NCI-H82 treated with DMSO at 0.1 percent for 48 hours (cell line): ENCODE results near the gene F7.
"Not testable (repeated sequence)": the region's sequence is repeated elsewhere in the genome, so short reads cannot be mapped to it uniquely, and the experiment has no call there.

ENCODE experiments used
- DNase-seq: peaks from one replicate; lab custom pipeline; 2025; ENCODE audit not compliant: unreplicated experiment; lab: John Stamatoyannopoulos, UW

Gene F7

DNA sequence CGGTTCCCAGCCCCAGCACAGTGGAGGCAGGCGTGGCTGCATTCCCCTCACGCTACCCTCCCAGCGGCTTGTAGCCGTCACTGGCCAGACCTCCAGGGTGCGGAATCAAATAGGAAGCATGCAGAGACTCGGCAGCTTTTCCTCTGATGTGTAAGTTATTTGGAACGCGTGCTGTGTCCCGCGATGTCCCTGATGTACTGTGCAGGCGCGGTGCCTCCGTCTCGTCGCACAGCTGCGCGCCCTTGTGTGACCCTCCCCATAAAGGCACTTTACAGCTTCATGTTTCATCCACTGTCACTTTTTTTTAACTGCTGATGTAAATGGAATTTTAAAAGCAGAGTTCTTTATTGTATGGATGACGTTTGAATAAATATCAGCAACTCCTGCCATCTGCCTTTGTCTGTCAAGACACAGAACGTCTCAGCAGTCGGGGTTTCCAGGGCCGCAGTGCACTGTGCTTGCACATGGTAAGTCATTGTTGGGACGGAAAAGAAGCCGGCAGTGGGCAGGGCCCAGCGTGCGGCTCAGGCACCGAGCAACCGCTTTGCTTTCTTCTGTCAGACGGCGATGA is 7.3 kb upstream of the F7 start:
- DNase-seq = no peak

DNA sequence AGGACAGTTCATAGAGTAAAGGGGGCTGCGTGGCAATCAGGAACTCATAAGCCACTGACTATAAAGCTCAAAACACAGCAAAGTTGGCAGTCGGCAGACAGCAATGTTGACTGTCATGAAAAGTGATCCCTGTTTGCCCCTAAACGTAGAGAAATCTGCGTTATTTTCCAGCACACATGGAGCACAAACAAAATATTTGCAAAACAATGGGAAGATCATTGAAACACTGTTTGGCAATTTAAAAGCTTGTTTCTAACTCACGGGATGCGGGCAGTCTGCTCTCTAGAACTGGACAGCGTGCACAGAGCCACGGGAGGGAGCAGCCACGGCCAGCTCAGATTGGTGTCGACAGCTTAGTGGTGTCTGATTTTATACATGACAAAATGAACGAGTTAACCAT is 6.4 kb upstream of the F7 start:
- DNase-seq = no peak

DNA sequence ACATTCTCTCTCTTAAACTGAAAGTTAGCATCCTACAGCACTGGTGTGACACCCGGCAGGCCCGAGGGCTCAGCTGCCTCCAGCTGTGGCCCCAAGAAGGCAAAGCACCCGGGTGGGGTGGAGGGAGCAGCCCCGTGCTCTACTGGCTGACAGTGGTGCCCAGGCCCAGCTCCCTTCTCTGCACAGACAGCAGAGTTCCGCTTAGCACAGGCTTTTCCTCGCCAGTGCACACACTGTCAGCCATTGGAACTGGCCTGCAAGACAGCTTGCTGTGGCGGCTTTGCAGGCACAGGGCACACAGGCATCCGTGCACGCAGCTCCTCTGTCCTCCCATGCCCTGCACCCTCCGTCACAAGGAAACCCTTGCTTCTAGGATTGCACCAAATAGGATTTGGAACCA is 3.3 kb upstream of the F7 start:
- not testable (repeated sequence) for DNase-seq

DNA sequence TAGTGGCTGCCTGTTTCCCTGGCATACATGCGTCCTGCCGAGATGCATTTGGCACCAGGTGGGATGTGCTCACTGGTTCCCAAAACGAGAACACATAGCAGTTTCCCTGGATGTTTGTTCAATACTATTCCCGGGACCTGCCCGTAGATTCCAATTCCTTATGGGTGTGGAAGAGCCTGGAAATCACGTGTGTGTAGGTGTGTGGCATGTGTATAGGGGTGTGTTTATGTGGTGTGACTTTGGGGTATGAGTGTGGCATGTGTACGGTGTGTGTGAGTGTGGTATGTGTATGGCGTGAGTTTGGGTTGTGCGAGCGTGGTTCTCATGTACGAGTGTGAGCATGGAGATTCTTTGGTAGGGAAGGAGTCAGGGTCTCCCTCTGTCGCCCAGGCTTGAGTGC is 2.9 kb upstream of the F7 start:
- DNase-seq = no peak

DNA sequence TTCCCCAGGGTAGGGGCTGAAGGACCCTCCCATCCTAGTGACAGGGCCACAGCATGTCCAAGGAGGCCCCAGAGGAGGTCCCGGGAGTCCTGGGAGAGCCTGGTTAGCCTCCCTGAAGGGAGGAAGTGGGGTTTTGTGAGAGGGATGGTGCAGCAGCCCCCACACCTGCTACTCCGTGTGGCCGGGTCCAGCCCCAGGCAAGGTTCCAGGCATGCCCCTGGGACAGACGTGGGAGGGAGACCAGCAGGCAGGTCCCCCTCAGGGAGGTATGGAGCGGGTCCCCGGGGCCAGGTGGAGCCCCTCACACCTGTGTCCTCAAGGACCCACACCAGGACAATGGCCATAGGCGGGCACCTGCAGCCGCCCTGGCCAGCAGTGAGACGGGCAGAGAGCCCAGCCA is 1.9 kb upstream of the F7 start:
- no peak for DNase-seq

DNA sequence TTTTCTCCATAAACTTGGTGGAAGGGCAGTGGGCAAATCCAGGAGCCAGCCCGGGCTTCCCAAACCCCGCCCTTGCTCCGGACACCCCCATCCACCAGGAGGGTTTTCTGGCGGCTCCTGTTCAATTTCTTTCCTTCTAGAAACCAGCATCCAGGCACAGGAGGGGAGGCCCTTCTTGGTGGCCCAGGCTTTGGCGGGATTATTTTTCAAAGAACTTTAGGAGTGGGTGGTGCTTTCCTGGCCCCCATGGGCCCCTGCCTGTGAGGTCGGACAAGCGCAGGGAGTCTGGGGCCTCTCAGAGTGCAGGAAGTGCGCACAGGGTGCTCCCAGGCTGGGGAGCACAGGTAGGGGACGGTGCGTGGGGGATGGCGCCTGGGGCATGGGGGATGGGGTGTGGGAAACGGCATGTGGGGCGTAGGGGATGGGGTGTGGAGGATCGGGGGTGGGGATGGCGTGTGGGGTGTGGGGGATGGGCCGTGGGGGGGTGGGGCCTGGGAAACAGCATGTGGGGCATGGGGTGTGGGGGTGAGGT is 396 bp downstream of the F7 start:
- no peak for DNase-seq

DNA sequence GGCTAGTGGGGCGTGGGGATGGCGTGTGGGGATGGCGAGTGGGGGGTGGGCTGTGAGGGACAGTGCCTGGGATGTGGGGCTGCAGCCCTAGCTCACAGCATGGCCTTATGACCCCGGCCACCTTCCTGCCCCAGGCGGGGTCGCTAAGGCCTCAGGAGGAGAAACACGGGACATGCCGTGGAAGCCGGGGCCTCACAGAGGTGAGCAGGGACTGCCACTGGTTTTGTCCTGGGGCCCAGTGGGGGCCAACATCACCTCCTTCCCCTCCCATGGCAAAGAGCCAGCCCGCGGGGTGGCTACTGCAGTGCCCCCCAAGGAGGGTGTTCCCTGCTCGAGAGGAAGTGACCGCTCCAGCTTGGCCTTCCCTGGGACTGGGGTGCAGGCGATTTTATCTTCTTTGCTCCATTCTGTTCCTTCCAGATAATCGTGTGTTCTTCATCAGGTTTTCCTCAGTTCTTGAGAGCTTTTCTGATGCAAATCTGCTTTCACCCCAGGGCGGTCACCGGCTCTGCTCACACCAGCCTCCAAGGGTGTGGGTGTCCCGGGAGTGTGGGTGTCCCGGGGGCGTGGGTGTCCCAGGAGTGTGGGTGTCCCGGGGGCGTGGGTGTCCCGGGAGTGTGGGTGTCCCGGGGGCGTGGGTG is 1.2 kb downstream of the F7 start:
- DNase-seq = no peak

DNA sequence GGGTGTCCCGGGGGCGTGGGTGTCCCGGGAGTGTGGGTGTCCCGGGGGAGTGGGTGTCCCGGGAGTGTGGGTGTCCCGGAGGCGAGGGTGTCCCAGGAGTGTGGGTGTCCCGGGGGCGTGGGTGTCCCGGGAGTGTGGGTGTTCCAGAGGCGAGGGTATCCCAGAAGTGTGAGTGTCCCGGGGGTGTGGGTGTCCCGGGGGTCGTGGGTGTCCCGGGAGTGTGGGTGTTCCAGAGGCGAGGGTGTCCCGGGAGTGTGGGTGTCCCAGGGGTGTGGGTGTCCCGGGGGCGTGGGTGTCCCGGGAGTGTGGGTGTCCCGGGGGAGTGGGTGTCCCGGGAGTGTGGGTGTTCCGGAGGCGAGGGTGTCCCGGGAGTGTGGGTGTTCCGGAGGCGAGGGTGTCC is 2.9 kb downstream of the F7 start:
- not testable (repeated sequence) for DNase-seq

DNA sequence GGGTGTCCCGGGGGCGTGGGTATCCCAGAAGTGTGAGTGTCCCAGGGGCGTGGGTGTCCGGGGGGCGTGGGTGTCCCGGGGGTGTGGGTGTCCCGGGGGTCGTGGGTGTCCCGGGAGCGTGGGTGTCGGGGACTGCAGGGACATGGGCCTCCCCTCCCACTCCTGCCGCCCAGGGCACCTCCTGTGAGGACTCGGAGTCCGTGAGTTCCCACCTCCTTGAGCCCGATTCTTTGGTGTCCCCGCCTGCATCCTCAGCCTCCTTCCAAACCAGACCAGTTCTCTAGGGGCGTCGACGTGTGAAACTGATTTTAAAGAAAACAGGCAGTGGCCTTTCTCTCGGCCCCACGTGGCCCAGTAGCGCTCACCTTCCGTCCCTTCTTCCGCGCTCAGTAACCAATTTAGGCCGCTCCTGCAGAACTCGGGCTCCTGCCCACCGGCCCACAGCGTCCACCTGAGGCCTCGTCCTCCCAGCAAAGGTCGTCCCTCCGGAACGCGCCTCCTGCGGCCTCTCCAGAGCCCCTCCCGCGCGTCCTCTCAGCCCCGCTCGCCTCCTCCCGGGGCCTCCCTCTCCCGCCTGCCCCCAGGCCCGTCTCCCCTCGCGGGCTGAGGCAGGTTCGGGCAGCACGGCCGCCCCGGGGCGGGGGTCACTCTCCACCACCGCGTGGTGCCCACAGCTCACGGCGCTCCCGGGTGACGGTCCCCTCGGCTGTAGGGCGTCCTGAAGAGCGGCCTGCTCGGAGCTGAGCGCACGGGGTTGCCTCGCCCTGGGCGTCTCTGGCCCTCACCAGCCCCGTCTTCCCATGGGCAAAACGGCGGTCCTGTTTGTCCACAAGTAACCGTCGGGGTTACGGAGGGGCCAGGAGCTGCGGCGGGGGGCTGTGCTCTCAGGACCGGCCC is 3.8 kb downstream of the F7 start:
- DNase-seq = no peak

DNA sequence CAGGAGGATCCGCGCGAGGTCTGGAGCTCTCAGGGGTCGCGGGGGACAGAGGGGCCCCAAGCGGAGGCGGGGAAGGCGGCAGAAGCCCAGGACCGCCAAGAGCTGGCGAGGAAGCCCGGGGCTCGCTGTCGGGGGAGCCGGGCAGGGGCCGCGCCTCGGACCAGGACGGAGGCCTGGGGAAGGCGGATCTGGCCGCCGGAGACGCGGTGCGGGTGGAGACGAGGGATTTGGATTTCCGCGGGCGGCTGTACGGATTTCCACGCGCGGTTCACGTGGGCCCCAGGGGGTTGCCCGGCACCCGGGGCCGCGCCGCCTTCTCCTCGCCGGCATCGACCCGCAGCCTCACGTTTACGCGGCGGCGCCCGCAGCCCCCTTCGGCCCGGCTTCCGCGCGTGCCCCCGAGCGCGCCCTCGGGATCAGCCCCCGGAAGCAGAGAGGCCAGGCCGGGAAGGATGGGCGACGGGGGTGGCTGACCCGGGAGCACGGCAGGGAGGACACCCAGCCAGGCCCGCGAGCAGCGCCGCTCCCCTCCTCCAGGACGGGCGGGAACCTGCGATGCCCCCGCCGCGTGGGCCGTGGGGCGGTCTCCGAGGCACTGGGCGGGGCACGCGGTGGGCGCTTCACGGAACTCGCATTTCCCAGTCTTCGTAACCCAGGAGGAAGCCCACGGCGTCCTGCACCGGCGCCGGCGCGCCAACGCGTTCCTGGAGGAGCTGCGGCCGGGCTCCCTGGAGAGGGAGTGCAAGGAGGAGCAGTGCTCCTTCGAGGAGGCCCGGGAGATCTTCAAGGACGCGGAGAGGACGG is 4.7 kb downstream of the F7 start:
- DNase-seq = no peak

DNA sequence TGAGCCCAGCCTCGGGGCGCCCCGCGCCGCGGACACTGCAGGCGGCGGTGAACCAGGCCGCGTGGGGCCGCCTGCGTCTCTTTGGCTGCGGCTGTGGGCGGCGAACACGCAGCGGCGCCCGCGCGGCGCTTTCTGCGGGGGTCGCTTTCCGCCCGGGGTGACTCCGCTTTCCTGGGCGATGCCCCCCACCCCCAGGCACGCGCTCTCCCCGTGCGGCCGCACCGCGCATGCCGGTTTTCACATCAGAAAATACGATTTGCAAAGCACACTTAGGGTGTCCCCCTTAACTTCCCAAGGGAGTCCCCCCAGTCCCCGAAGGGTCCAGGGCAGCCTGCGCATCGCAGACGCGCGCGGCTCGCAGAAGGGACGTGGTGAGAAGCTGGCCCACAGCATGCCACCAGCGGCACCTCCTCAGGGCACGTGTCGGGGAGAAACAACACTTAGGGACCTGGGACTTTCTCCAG is 5.3 kb downstream of the F7 start:
- no peak for DNase-seq

DNA sequence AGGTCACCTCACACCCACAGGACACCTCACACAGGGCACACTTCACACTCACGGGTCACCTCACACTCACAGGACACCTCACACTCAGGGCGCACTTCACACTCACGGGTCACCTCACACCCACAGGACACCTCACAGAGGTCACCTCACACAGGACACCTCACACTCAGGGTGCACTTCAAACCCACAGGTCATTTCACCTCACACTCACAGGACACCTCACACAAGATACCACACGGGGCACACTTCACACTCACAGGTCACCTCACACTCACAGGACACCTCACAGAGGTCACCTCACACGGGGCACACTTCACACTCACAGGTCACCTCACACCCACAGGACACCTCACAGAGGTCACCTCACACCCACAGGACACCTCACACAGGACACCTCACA is 6.2 kb downstream of the F7 start:
- not testable (repeated sequence) for DNase-seq

DNA sequence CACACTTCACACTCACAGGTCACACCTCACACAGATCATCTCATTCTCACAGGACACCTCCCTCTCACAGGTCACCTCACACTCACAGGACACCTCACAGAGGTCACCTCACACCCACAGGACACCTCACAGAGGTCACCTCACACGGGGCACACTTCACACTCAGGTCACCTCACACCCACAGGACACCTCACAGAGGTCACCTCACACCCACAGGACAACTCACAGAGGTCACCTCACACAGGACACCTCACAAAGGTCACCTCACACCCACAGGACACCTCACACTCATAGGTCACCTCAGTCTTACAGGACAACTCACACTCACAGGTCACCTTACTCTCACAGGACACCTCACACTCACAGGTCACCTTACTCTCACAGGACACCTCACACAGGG is 6.9 kb downstream of the F7 start:
- not testable (repeated sequence) for DNase-seq

DNA sequence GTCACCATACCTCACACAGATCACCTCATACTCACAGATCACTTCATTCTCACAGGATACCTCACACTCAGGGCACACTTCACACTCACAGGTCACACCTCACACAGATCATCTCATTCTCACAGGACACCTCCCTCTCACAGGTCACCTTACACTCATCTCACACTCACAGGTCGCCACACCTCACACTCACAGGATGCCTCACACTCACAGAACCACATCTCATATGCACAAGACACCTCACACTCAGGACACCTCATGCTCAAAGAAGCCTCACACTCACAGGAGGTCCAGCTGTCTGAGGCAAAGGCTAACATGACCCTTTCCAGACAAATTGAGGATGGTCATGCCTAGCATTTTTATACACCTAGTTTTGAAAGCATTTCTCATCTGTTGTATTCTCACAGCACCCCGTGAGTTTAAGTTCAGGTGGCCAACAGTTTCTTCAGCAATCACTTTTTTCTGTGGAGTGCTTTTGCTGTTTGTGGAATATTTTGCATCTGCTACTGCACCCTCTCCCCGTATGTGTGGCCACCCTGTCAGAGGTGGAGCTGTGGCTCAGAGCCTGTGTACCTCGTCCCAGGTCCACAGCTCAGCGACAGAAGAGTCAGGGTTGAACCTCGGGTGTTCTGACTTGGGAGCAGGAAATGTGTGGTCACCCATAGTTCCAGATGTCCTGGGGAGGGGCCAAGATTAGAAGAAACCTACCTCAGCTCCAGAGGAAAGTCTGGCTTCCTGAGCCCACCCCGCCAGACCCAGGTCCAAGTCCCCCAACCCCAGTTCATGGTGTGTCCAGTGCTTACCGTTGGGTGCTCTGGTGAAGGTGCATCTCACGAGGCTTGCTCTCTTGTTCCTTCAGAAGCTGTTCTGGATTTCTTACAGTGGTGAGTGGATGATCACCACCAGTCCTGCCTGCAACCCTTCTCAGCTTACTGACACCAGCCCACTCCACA is 7.6 kb downstream of the F7 start:
- DNase-seq = no peak

DNA sequence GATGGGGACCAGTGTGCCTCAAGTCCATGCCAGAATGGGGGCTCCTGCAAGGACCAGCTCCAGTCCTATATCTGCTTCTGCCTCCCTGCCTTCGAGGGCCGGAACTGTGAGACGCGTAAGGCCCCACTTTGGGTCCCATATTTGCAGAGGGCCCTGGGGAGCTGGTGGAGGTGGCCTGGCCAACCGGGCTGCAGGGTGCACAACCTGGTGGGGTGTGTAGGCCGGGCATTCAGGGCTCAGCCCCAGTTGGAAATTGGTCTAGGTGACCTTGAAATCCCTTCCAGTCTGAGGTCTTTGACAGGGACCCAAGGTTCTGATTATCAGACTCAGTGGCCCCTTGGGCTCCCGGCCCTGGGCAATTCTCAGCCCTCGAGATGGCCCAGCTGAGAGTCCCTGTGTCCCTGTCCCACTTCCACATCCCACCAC is 8.3 kb downstream of the F7 start:
- no peak for DNase-seq

DNA sequence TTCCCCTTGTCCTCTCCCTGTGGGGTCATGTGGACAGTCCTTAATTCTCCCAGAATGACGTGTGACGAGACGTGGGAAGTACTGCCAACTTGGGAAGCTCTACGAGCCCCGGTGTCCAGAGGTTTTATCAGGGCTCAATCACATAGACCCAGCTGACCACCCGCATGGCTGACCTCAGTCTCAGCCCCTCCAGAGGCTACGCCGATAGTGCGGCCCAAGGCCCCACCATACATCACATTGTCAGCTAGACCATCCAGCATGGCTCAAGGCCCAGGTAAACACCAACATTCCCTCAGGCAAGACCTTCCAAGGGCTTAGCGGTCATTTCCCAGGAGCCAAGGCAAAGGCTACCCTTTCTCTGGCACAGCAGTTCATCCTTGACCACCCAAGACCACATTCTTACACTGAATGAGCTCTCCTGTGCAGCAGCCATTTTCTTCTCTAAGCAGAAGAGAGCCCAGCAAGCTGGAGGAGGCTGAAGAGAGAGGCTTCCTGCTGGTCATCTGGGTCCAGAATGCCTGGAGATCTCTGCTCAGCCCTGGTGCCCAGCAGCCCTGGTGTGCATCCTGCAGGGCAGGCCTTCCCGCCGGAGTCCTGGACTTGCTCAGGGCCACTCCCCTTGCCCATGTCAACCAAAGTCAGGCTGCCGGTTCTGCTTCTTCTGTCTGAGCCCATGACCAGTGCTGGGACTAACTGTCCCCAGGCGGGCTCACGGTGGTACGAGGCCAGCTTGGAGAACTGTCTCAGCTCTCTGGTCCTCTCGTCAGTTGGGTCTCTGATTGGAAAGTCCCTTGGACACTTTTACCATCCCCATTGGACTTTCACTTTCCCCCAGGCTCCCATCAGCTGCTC is 9.1 kb downstream of the F7 start:
- DNase-seq = no peak

DNA sequence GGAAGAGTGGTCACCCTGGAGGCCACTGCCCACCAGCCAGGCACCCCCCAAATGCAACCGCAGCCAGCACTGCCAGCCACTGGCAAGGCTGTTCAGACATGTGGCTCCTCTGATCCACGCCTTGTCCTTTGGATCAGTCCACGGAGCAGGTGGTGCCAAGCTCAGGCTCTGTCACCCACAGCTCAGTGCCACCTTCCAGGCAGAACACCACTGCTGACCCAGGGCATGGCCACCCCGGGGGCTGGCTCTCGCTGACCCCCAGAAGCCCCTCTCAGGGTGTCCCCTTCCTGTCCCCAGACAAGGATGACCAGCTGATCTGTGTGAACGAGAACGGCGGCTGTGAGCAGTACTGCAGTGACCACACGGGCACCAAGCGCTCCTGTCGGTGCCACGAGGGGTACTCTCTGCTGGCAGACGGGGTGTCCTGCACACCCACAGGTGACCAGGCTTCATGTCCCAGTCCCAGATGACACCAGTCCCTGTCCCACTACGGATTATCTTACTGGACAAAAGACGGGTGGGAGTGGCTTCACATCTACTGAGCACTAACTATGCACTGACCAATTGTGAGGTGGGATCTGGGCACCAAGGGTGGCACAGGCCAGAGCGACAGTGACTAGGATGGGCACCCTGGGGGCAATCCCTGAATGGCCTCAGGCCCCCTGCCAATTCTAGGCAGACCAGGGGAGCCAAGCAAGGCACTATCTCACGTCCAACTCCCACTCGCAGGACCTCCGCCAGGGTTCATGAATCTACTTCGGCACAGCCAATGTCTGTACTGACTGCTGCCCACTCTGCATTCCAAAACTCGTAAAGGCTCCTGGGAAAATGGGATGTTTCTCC is 10.0 kb downstream of the F7 start:
- DNase-seq = no peak

DNA sequence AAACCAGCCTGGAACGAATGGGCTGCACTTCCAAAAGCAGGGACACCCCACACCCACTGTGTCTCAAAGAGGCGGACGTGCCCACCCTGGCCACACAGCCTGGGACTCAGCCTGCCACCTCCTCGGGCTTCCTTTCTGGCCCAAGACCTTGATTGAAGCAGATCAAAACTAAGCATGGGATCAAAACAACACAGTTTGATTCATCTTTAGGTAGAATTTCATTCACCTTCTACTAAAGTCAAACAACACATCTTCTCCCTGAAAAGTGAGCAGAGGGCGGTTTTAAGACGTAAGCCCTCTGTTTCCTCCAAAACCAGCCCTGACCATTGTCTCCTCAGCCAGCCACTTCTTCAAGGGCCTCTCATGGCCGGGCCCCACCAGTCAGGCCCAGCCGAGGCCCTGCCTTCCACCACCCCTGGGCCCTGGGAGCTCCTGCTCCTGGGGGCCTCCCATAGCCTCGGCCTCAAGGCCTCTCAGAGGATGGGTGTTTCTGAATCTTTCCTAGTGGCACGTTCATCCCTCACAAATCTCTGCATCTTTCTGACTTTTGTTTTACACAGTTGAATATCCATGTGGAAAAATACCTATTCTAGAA is 10.7 kb downstream of the F7 start:
- DNase-seq = no peak
